Stimulated activated naive CD8-positive, alpha-beta T cell treated with anti-CD3 and anti-CD28 coated beads, Interleukin-15, Interleukin-2, amounts not matched to agents 100 ng/mL and 50 ng/mL, for 24 hours (primary cell): ENCODE data around the gene RALGPS1.
A peak's percentile ranks its signal among the peaks of the same experiment; 100 is the strongest.

Experiments
- H3K27ac Mint-ChIP-seq: one replicate; pipeline ENCODE4 v1.8.0; 2021; ENCODE audit warnings: mild to moderate bottlenecking, mixed read lengths
- H3K27me3 Mint-ChIP-seq: one replicate; pipeline ENCODE4 v1.8.0; 2021; ENCODE audit warnings: mixed read lengths
- H3K36me3 Mint-ChIP-seq: one replicate; pipeline ENCODE4 v1.8.0; 2021; ENCODE audit warnings: low read depth, mixed read lengths
- H3K4me1 Mint-ChIP-seq: one replicate; pipeline ENCODE4 v1.8.0; 2021; ENCODE audit warnings: low read depth, mixed read lengths
- H3K4me3 Mint-ChIP-seq: one replicate; pipeline ENCODE4 v1.8.0; 2021; ENCODE audit warnings: mild to moderate bottlenecking, mixed read lengths
- H3K9me3 Mint-ChIP-seq: one replicate; pipeline ENCODE4 v1.8.0; 2021; ENCODE audit warnings: mixed read lengths

RALGPS1 gene

GRCh38 chr9:126982215-126983002 is 67.8 kb downstream of the RALGPS1 start:
- Mint-ChIP-seq H3K36me3 (peaks cover 14% of the 10 kb centered on the region), H3K4me1 (peaks cover 38% of the 10 kb centered on the region), H3K4me3 (no peak overlapping the region), H3K9me3 (peaks cover 7% of the 10 kb centered on the region), H3K27ac (no peak overlapping the region), H3K27me3 (peaks cover 67% of the 10 kb centered on the region)

- no peak overlapping the region for H3K27ac Mint-ChIP-seq
- no peak overlapping the region for H3K4me3 Mint-ChIP-seq
- peaks cover 11% of the 10 kb centered on the region for H3K36me3 Mint-ChIP-seq
- H3K9me3 Mint-ChIP-seq = peaks cover 7% of the 10 kb centered on the region
- H3K4me1 Mint-ChIP-seq = peaks cover 46% of the 10 kb centered on the region
- peaks cover 68% of the 10 kb centered on the region for H3K27me3 Mint-ChIP-seq
Observed at GRCh38 chr9:126983767-126984166, 69.2 kb downstream of the RALGPS1 start.

GRCh38 chr9:126984969-126985368 is 70.4 kb downstream of the RALGPS1 start:
- Mint-ChIP-seq H3K4me3 (no peak overlapping the region), H3K27ac (no peak overlapping the region), H3K36me3 (peaks cover 8% of the 10 kb centered on the region), H3K27me3 (peaks cover 71% of the 10 kb centered on the region), H3K9me3 (peaks cover 7% of the 10 kb centered on the region), H3K4me1 (peaks cover 46% of the 10 kb centered on the region)

GRCh38 chr9:126985870-126986498 is 71.4 kb downstream of the RALGPS1 start:
- Mint-ChIP-seq H3K4me3 (peak overlapping the region; percentile 58), H3K27me3 (peaks cover 78% of the 10 kb centered on the region), H3K27ac (peak overlapping the region; percentile 74), H3K36me3 (peaks cover 7% of the 10 kb centered on the region), H3K4me1 (peaks cover 46% of the 10 kb centered on the region), H3K9me3 (peaks cover 7% of the 10 kb centered on the region)

GRCh38 chr9:126986506-126986951 is 71.9 kb downstream of the RALGPS1 start:
- Mint-ChIP-seq H3K36me3 (peaks cover 4% of the 10 kb centered on the region), H3K27ac (peak overlapping the region; percentile 74), H3K4me3 (peak overlapping the region; percentile 58), H3K27me3 (peaks cover 77% of the 10 kb centered on the region), H3K9me3 (peaks cover 7% of the 10 kb centered on the region), H3K4me1 (peaks cover 46% of the 10 kb centered on the region)

GRCh38 chr9:126988857-126989256 is 74.3 kb downstream of the RALGPS1 start:
- Mint-ChIP-seq H3K27me3 (peaks cover 78% of the 10 kb centered on the region), H3K4me1 (peaks cover 38% of the 10 kb centered on the region), H3K27ac (no peak overlapping the region), H3K4me3 (no peak overlapping the region), H3K9me3 (peaks cover 7% of the 10 kb centered on the region), H3K36me3 (peaks cover 8% of the 10 kb centered on the region)

- peaks cover 7% of the 10 kb centered on the region for H3K9me3 Mint-ChIP-seq
- no peak overlapping the region for H3K27ac Mint-ChIP-seq
- peaks cover 8% of the 10 kb centered on the region for H3K36me3 Mint-ChIP-seq
- H3K4me3 Mint-ChIP-seq = no peak overlapping the region
- H3K4me1 Mint-ChIP-seq = peaks cover 28% of the 10 kb centered on the region
- peaks cover 70% of the 10 kb centered on the region for H3K27me3 Mint-ChIP-seq
Observed at GRCh38 chr9:126989847-126990842, 75.6 kb downstream of the RALGPS1 start.

- Mint-ChIP-seq H3K4me3 (no peak overlapping the region), H3K27ac (no peak overlapping the region), H3K27me3 (peaks cover 76% of the 10 kb centered on the region), H3K36me3 (peaks cover 8% of the 10 kb centered on the region), H3K4me1 (peaks cover 20% of the 10 kb centered on the region), H3K9me3 (peaks cover 7% of the 10 kb centered on the region)
Observed at GRCh38 chr9:126991183-126991582, 76.6 kb downstream of the RALGPS1 start.

- Mint-ChIP-seq H3K27me3 (peaks cover 75% of the 10 kb centered on the region), H3K4me3 (no peak overlapping the region), H3K9me3 (peaks cover 7% of the 10 kb centered on the region), H3K4me1 (peaks cover 8% of the 10 kb centered on the region), H3K36me3 (peaks cover 8% of the 10 kb centered on the region), H3K27ac (no peak overlapping the region)
Observed at GRCh38 chr9:126992427-126992826, 77.8 kb downstream of the RALGPS1 start.

- peaks cover 20% of the 10 kb centered on the region for H3K27me3 Mint-ChIP-seq
Observed at GRCh38 chr9:126999315-127000068, 84.9 kb downstream of the RALGPS1 start.

GRCh38 chr9:127004946-127005769 is 90.6 kb downstream of the RALGPS1 start:
- Mint-ChIP-seq H3K4me1 (peaks cover 25% of the 10 kb centered on the region), H3K4me3 (no peak overlapping the region), H3K36me3 (no peaks in the 10 kb centered on the region), H3K27me3 (peaks cover 29% of the 10 kb centered on the region), H3K27ac (peak overlapping the region; percentile 40), H3K9me3 (no peaks in the 10 kb centered on the region)

More at GRCh38 chr9:126999315-127000068, 84.9 kb downstream of the RALGPS1 start:
- H3K36me3 Mint-ChIP-seq = no peaks in the 10 kb centered on the region
- H3K4me1 Mint-ChIP-seq = peaks cover 7% of the 10 kb centered on the region
- no peak overlapping the region for H3K27ac Mint-ChIP-seq
- H3K4me3 Mint-ChIP-seq = no peak overlapping the region
- H3K9me3 Mint-ChIP-seq = no peaks in the 10 kb centered on the region

GRCh38 chr9:127005770-127006314 is 91.3 kb downstream of the RALGPS1 start:
- no peaks in the 10 kb centered on the region for H3K9me3 Mint-ChIP-seq
- H3K27me3 Mint-ChIP-seq = peaks cover 32% of the 10 kb centered on the region
- H3K4me1 Mint-ChIP-seq = peaks cover 25% of the 10 kb centered on the region
- H3K27ac Mint-ChIP-seq = no peak overlapping the region
- H3K36me3 Mint-ChIP-seq = no peaks in the 10 kb centered on the region
- no peak overlapping the region for H3K4me3 Mint-ChIP-seq

GRCh38 chr9:127007638-127008037 is 93.1 kb downstream of the RALGPS1 start:
- peaks cover 25% of the 10 kb centered on the region for H3K4me1 Mint-ChIP-seq
- no peak overlapping the region for H3K27ac Mint-ChIP-seq
- H3K4me3 Mint-ChIP-seq = no peak overlapping the region
- H3K27me3 Mint-ChIP-seq = peaks cover 40% of the 10 kb centered on the region
- no peaks in the 10 kb centered on the region for H3K36me3 Mint-ChIP-seq
- H3K9me3 Mint-ChIP-seq = no peaks in the 10 kb centered on the region
